ENCODE measurements around the gene DENND1A.
"Not testable (repeated sequence)": the region's sequence is repeated elsewhere in the genome, so short reads cannot be mapped to it uniquely, and the experiment has no call there.

The DENND1A gene

GRCh38 chr9:123656565-123656964 lies 273.4 kb downstream of the DENND1A start:
- no peak for DNase-seq (ENCODE audit: low read depth in 3 of 3, low spot score in 1 of 3)

- DNase-seq (ENCODE audit: low read depth in 3 of 3, low spot score in 1 of 3), result no peak
Measured at GRCh38 chr9:123655681-123656423, 274.1 kb downstream of the DENND1A start.

- DNase-seq (ENCODE audit: low read depth in 3 of 3, low spot score in 1 of 3), result no peak
Measured at GRCh38 chr9:123654994-123655637, 274.8 kb downstream of the DENND1A start.

- DNase-seq (ENCODE audit: low read depth in 3 of 3, low spot score in 1 of 3), result no peak
Measured at GRCh38 chr9:123654218-123654993, 275.5 kb downstream of the DENND1A start.

GRCh38 chr9:123652416-123652815 lies 277.5 kb downstream of the DENND1A start:
- DNase-seq (ENCODE audit: low read depth in 3 of 3, low spot score in 1 of 3), result no peak

- DNase-seq (ENCODE audit: low read depth in 3 of 3, low spot score in 1 of 3), result no peak
Measured at GRCh38 chr9:123651871-123652270, 278.1 kb downstream of the DENND1A start.

- no peak for DNase-seq (ENCODE audit: low read depth in 3 of 3, low spot score in 1 of 3)
Measured at GRCh38 chr9:123651273-123651672, 278.7 kb downstream of the DENND1A start.

GRCh38 chr9:123649909-123650308 lies 280.0 kb downstream of the DENND1A start:
- no peak for DNase-seq (ENCODE audit: low read depth in 3 of 3, low spot score in 1 of 3)

GRCh38 chr9:123647145-123647544 lies 282.8 kb downstream of the DENND1A start:
- no peak for DNase-seq (ENCODE audit: low read depth in 3 of 3, low spot score in 1 of 3)

- no peak for DNase-seq (ENCODE audit: low read depth in 3 of 3, low spot score in 1 of 3)
Measured at GRCh38 chr9:123645762-123646161, 284.2 kb downstream of the DENND1A start.

GRCh38 chr9:123645126-123645525 lies 284.8 kb downstream of the DENND1A start:
- DNase-seq (ENCODE audit: low read depth in 3 of 3, low spot score in 1 of 3), result no peak

- no peak for DNase-seq (ENCODE audit: low read depth in 3 of 3, low spot score in 1 of 3)
Measured at GRCh38 chr9:123643518-123643917, 286.4 kb downstream of the DENND1A start.

- no peak for DNase-seq (ENCODE audit: low read depth in 3 of 3, low spot score in 1 of 3)
Measured at GRCh38 chr9:123642291-123643278, 287.3 kb downstream of the DENND1A start.

GRCh38 chr9:123640792-123641222 lies 289.1 kb downstream of the DENND1A start:
- no peak for DNase-seq (ENCODE audit: low read depth in 3 of 3, low spot score in 1 of 3)

GRCh38 chr9:123639743-123640142 lies 290.2 kb downstream of the DENND1A start:
- no peak for DNase-seq (ENCODE audit: low read depth in 3 of 3, low spot score in 1 of 3)

- no peak for DNase-seq (ENCODE audit: low read depth in 3 of 3, low spot score in 1 of 3)
Measured at GRCh38 chr9:123637945-123638634, 291.8 kb downstream of the DENND1A start.

GRCh38 chr9:123637606-123637944 lies 292.4 kb downstream of the DENND1A start:
- DNase-seq (ENCODE audit: low read depth in 3 of 3, low spot score in 1 of 3), result no peak

- DNase-seq (ENCODE audit: low read depth in 3 of 3, low spot score in 1 of 3), result not testable (repeated sequence)
Measured at GRCh38 chr9:123636805-123637204, 293.1 kb downstream of the DENND1A start.

- no peak for DNase-seq (ENCODE audit: low read depth in 3 of 3, low spot score in 1 of 3)
Measured at GRCh38 chr9:123631862-123632261, 298.1 kb downstream of the DENND1A start.

- DNase-seq (ENCODE audit: low read depth in 3 of 3, low spot score in 1 of 3), result no peak
Measured at GRCh38 chr9:123630233-123630632, 299.7 kb downstream of the DENND1A start.
